WTC11 (cell line): ENCODE data around the gene DYNLT1. TPM values are rescaled to one million over a fixed set of nuclear protein-coding genes. Genes with fewer than 3 reads are reported as not detected.
A peak's percentile ranks its signal among the peaks of the same experiment; 100 is the strongest.

Source experiments
- ATAC-seq: fragments of 200-7000 bp; cut with Tn5 transposase; 2 replicates; pipeline ENCODE4 v1.10.0; 2021; ENCODE audit warnings: mild to moderate bottlenecking, moderate library complexity
- CTCF ChIA-PET: fragments of 300-600 bp; sonication (Branson Sonifier 250); formaldehyde crosslinking; loops from one replicate; lab custom pipeline; 2021; ENCODE audit warnings: antibody characterized with exemption; lab: Charles Lee
- POLR2A ChIA-PET: fragments of 350-600 bp; sonication (Branson Sonifier 250); formaldehyde crosslinking; loops from one replicate; lab custom pipeline; 2021; ENCODE audit warnings: antibody characterized with exemption; lab: Charles Lee
- DNase-seq: peaks from one replicate; pipeline ENCODE4 v3.0.0; 2021; ENCODE audit warnings: low spot score
- H3K27ac Mint-ChIP-seq: 2 replicates; pipeline ENCODE4 v1.8.0; 2021; ENCODE audit warnings: mixed read lengths
- H3K27me3 Mint-ChIP-seq: 2 replicates; pipeline ENCODE4 v1.8.0; 2021; ENCODE audit warnings: low read depth, mild to moderate bottlenecking, moderate library complexity, mixed read lengths
- H3K36me3 Mint-ChIP-seq: 2 replicates; pipeline ENCODE4 v1.8.0; 2021; ENCODE audit warnings: mixed read lengths
- H3K4me1 Mint-ChIP-seq: 2 replicates; pipeline ENCODE4 v1.8.0; 2022; ENCODE audit warnings: mixed read lengths
- H3K4me3 Mint-ChIP-seq: 2 replicates; pipeline ENCODE4 v1.8.0; 2021; ENCODE audit warnings: mild to moderate bottlenecking, moderate library complexity, mixed read lengths
- H3K9me3 Mint-ChIP-seq: 2 replicates; pipeline ENCODE4 v1.8.0; 2021; ENCODE audit warnings: mixed read lengths
- ATF1 ChIP-seq: sonication (generic); formaldehyde crosslinking; IDR thresholded peaks from 2 replicates; pipeline ENCODE4 v1.8.1; 2023; ENCODE audit warnings: mild to moderate bottlenecking, moderate library complexity, missing genetic modification reagents
- FOXJ3 ChIP-seq: sonication (generic); formaldehyde crosslinking; IDR thresholded peaks from 2 replicates; pipeline ENCODE4 v1.9.0; 2021; ENCODE audit warnings: missing genetic modification reagents, mild to moderate bottlenecking, borderline replicate concordance
- FOXP1 ChIP-seq: sonication (generic); formaldehyde crosslinking; IDR thresholded peaks from 2 replicates; pipeline ENCODE4 v1.8.0; 2022; ENCODE audit warnings: missing genetic modification reagents, mild to moderate bottlenecking, moderate library complexity, borderline replicate concordance
- GTF2I ChIP-seq: fragments of 250-450 bp; sonication (Bioruptor Pico); conservative IDR thresholded peaks from 2 replicates; pipeline ENCODE4 v1.4.0; 2021; ENCODE audit warnings: mild to moderate bottlenecking
- NFE2L1 ChIP-seq: sonication (generic); formaldehyde crosslinking; IDR thresholded peaks from 2 replicates; pipeline ENCODE4 v1.8.1; 2023; ENCODE audit warnings: missing genetic modification reagents
- NR3C1 ChIP-seq: sonication (generic); formaldehyde crosslinking; conservative IDR thresholded peaks from 2 replicates; pipeline ENCODE4 v1.8.1; 2023; ENCODE audit warnings: low read depth, mild to moderate bottlenecking, missing genetic modification reagents
- TP53 ChIP-seq: sonication (generic); formaldehyde crosslinking; IDR thresholded peaks from 2 replicates; pipeline ENCODE4 v1.8.1; 2023; ENCODE audit warnings: mild to moderate bottlenecking, missing genetic modification reagents
- ZMAT4 ChIP-seq: fragments of 250-450 bp; sonication (Bioruptor Pico); IDR thresholded peaks from 2 replicates; pipeline ENCODE4 v1.9.0; 2021; ENCODE audit warnings: mild to moderate bottlenecking
- ZNF263 ChIP-seq: sonication (generic); formaldehyde crosslinking; IDR thresholded peaks from 2 replicates; pipeline ENCODE4 v1.8.1; 2022; ENCODE audit warnings: low read depth, mild to moderate bottlenecking, moderate library complexity, missing genetic modification reagents
- ZNF423 ChIP-seq: fragments of 250-450 bp; sonication (Bioruptor Pico); IDR thresholded peaks from 2 replicates; pipeline ENCODE4 v2.1.2; 2022; ENCODE audit warnings: mild to moderate bottlenecking, moderate library complexity
- total RNA-seq: library from RNA; stranded (reverse); gene quantifications from 3 replicates; pipeline ENCODE4 v1.2.3, GENCODE V29; 2021
- TF ChIP-seq, protein P1 (sequence below): sonication (generic); formaldehyde crosslinking; IDR thresholded peaks from 2 replicates; pipeline ENCODE4 v1.8.1; 2022; ENCODE audit warnings: mild to moderate bottlenecking, moderate library complexity, missing genetic modification reagents
- TF ChIP-seq, protein P2 (sequence below): fragments of 250-450 bp; sonication (Bioruptor Pico); IDR thresholded peaks from 2 replicates; pipeline ENCODE4 v1.9.0; 2021; ENCODE audit warnings: mild to moderate bottlenecking, borderline replicate concordance
- TF ChIP-seq, protein P3 (sequence below): fragments of 250-450 bp; sonication (Bioruptor Pico); IDR thresholded peaks from 2 replicates; pipeline ENCODE4 v1.8.0; 2021; ENCODE audit warnings: mild to moderate bottlenecking
- TF ChIP-seq, protein P4 (sequence below): sonication (generic); formaldehyde crosslinking; IDR thresholded peaks from 2 replicates; pipeline ENCODE4 v1.8.1; 2023; ENCODE audit warnings: mild to moderate bottlenecking, missing genetic modification reagents
- TF ChIP-seq, protein P5 (sequence below): sonication (generic); formaldehyde crosslinking; conservative IDR thresholded peaks from 2 replicates; pipeline ENCODE4 v1.8.1; 2023; ENCODE audit warnings: mild to moderate bottlenecking, low read depth, missing genetic modification reagents, moderate library complexity
- TF ChIP-seq, protein P6 (sequence below): fragments of 250-450 bp; sonication (Bioruptor Pico); conservative IDR thresholded peaks from 2 replicates; pipeline ENCODE4 v1.9.0; 2021; ENCODE audit warnings: mild to moderate bottlenecking

Gene DYNLT1
- total RNA-seq, 1 experiment from 2014 or later, result 79.0 TPM

DNA sequence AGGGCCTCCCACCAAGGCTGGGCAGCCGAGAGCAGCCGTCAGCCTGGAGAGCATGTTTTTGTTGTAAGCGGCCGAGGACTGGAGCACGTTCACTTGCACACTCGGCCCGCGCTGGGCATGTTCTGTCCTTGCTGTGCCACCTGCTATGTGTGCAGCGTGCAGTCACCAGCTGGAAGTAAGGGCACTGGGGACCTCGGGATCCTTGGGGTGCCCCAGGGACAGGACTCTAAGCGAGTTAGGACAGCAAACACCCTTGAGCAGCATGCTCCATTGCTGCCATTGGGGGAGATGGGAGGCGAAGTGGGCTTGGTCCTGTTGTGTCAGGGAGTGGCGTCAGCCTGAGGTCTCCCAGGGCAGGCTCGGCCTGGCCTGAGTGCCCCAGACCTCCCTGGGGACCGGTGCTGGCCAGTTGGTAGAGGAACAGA lies 18.6 kb downstream of the DYNLT1 start (continued):
- TF ChIP-seq, protein P1, sequence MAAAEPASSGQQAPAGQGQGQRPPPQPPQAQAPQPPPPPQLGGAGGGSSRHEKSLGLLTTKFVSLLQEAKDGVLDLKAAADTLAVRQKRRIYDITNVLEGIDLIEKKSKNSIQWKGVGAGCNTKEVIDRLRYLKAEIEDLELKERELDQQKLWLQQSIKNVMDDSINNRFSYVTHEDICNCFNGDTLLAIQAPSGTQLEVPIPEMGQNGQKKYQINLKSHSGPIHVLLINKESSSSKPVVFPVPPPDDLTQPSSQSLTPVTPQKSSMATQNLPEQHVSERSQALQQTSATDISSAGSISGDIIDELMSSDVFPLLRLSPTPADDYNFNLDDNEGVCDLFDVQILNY, result no peak
- TF ChIP-seq, protein P2, sequence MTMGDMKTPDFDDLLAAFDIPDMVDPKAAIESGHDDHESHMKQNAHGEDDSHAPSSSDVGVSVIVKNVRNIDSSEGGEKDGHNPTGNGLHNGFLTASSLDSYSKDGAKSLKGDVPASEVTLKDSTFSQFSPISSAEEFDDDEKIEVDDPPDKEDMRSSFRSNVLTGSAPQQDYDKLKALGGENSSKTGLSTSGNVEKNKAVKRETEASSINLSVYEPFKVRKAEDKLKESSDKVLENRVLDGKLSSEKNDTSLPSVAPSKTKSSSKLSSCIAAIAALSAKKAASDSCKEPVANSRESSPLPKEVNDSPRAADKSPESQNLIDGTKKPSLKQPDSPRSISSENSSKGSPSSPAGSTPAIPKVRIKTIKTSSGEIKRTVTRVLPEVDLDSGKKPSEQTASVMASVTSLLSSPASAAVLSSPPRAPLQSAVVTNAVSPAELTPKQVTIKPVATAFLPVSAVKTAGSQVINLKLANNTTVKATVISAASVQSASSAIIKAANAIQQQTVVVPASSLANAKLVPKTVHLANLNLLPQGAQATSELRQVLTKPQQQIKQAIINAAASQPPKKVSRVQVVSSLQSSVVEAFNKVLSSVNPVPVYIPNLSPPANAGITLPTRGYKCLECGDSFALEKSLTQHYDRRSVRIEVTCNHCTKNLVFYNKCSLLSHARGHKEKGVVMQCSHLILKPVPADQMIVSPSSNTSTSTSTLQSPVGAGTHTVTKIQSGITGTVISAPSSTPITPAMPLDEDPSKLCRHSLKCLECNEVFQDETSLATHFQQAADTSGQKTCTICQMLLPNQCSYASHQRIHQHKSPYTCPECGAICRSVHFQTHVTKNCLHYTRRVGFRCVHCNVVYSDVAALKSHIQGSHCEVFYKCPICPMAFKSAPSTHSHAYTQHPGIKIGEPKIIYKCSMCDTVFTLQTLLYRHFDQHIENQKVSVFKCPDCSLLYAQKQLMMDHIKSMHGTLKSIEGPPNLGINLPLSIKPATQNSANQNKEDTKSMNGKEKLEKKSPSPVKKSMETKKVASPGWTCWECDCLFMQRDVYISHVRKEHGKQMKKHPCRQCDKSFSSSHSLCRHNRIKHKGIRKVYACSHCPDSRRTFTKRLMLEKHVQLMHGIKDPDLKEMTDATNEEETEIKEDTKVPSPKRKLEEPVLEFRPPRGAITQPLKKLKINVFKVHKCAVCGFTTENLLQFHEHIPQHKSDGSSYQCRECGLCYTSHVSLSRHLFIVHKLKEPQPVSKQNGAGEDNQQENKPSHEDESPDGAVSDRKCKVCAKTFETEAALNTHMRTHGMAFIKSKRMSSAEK (CRISPR knock-in tag), result no peak
- TF ChIP-seq, all 79 proteins: peak for 0

DNA sequence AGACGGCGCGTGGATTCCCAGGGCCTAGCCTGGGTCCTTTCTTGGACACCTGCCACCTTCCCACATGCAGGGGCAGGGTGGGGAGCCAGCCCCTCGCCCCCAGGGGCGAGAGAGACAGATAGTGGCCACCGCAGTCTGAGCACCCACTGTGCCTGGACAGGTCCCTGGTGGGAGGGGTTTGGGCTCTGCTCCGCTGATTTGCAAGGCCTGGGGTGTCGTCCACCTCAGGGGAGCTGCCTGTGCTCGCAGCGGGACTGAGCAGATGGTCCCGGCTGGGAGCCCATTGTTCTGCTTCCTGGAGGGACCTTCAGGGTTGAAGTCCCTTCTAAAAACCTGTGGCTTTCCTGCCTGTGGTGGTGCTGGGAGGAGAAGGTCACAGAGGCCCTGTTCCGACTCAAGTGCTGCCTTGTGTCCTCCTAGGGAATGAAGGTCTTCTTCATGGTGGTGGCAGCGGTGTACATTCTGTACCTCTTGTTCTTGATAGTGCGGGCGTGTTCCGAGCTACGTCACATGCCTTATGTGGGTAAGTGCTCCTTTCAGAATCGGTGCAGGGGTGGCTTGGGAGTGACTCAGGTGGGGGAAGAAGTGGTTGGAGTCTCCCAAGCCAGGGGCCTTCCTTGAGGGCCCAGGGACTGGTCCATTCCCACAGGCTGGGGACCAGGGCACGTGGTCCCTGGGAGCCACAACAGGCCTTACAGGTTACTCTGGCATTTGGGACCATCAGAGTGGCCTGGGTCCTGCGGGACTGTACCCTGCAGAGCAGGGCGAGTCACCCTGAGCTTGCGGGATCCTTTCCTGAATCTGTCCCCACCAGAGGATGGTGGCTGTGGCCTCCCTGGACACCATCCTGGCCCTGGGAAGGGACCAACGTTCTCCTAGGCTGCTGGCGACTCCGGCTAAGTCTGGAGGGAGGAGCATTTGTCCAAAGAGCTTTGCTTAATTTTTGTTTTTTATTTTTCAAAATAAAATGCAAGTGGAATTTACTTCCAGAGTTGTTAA lies 19.6 kb downstream of the DYNLT1 start:
- ChIA-PET POLR2A (no interaction called here), CTCF (no interaction called here)
- no peaks in the 10 kb centered on the region for H3K27me3 Mint-ChIP-seq
- DNase-seq, result no peak
- no peak for ATAC-seq
- H3K9me3 Mint-ChIP-seq, result peaks cover 5% of the 10 kb centered on the region
- H3K4me3 Mint-ChIP-seq, result no peak overlapping the region
- peak overlapping the region; percentile 81; the same call in 1 of the 2 replicates for H3K27ac Mint-ChIP-seq
- peaks cover 46% of the 10 kb centered on the region for H3K36me3 Mint-ChIP-seq
- TF ChIP-seq ZNF423 (CRISPR knock-in tag) (peak; percentile 36; the same call in 1 of the 2 replicates), ZNF263 (no peak)
- peaks cover 23% of the 10 kb centered on the region for H3K4me1 Mint-ChIP-seq

- Mint-ChIP-seq H3K27me3 (no peaks in the 10 kb centered on the region), H3K27ac (0 out of 2 replicates have a peak overlapping the region, but pooled peaks have one; percentile 14), H3K4me1 (peaks cover 11% of the 10 kb centered on the region), H3K36me3 (peaks cover 56% of the 10 kb centered on the region), H3K4me3 (no peak overlapping the region), H3K9me3 (peaks cover 7% of the 10 kb centered on the region)
- ChIA-PET POLR2A (no interaction called here), CTCF (no interaction called here)
- TF ChIP-seq TP53 (CRISPR knock-in tag) (no peak), NR3C1 (CRISPR knock-in tag) (no peak), ATF1 (CRISPR knock-in tag) (no peak), ZMAT4 (CRISPR knock-in tag) (no peak), GTF2I (no peak), NFE2L1 (CRISPR knock-in tag) (no peak), FOXP1 (CRISPR knock-in tag) (no peak), FOXJ3 (CRISPR knock-in tag) (no peak)
- TF ChIP-seq, protein P3, sequence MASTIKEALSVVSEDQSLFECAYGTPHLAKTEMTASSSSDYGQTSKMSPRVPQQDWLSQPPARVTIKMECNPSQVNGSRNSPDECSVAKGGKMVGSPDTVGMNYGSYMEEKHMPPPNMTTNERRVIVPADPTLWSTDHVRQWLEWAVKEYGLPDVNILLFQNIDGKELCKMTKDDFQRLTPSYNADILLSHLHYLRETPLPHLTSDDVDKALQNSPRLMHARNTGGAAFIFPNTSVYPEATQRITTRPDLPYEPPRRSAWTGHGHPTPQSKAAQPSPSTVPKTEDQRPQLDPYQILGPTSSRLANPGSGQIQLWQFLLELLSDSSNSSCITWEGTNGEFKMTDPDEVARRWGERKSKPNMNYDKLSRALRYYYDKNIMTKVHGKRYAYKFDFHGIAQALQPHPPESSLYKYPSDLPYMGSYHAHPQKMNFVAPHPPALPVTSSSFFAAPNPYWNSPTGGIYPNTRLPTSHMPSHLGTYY, result no peak
- TF ChIP-seq, protein P4, sequence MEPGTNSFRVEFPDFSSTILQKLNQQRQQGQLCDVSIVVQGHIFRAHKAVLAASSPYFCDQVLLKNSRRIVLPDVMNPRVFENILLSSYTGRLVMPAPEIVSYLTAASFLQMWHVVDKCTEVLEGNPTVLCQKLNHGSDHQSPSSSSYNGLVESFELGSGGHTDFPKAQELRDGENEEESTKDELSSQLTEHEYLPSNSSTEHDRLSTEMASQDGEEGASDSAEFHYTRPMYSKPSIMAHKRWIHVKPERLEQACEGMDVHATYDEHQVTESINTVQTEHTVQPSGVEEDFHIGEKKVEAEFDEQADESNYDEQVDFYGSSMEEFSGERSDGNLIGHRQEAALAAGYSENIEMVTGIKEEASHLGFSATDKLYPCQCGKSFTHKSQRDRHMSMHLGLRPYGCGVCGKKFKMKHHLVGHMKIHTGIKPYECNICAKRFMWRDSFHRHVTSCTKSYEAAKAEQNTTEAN, result no peak
- TF ChIP-seq, protein P5, sequence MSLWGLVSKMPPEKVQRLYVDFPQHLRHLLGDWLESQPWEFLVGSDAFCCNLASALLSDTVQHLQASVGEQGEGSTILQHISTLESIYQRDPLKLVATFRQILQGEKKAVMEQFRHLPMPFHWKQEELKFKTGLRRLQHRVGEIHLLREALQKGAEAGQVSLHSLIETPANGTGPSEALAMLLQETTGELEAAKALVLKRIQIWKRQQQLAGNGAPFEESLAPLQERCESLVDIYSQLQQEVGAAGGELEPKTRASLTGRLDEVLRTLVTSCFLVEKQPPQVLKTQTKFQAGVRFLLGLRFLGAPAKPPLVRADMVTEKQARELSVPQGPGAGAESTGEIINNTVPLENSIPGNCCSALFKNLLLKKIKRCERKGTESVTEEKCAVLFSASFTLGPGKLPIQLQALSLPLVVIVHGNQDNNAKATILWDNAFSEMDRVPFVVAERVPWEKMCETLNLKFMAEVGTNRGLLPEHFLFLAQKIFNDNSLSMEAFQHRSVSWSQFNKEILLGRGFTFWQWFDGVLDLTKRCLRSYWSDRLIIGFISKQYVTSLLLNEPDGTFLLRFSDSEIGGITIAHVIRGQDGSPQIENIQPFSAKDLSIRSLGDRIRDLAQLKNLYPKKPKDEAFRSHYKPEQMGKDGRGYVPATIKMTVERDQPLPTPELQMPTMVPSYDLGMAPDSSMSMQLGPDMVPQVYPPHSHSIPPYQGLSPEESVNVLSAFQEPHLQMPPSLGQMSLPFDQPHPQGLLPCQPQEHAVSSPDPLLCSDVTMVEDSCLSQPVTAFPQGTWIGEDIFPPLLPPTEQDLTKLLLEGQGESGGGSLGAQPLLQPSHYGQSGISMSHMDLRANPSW (CRISPR knock-in tag), result no peak
- TF ChIP-seq, protein P6, sequence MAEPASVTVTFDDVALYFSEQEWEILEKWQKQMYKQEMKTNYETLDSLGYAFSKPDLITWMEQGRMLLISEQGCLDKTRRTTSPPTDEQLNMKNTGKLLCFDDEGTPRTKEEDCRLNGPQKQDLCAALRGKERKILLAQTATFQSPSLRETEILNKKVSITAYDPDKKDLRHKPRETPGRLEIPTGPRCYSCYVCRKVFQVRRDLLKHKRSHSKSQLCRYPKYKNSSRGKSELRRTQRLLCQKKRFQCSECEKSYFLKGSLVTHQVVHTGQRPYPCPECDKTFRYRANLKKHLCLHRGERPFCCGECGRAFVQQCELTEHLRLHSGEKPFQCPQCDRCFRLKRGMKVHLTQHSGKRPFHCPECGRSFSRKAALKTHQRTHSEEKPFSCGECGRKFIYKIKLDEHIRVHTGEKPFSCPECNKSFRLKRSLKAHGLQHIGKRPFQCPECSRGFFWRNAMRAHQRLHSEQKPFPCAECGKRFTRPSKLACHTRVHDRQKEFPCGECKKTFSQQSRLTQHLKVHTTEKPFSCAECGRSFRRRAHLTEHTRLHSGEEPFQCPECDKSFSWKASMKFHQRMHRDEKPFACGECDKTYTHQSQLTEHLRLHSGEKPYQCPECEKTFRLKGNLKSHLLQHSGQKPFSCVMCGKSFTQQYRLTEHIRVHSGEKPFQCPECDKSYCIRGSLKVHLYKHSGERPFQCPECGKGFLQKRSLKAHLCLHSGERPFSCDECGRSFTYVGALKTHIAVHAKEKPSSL (CRISPR knock-in tag), result no peak
- DNase-seq (no peak), ATAC-seq (no peak)
Observed at GRCh38 chr6:158622545-158623190, 21.9 kb downstream of the DYNLT1 start.
